Heart right ventricle (tissue), 16 donors: ENCODE results near the gene PRKAG3. TPM values are rescaled to one million over a fixed set of nuclear protein-coding genes. Genes with fewer than 3 reads are reported as not detected.

Experiments
- ATAC-seq, 8 donors: fragments of 200-7000 bp; cut with Tn5 transposase; one replicate each; pipeline ENCODE4 v1.9.1; 2020; ENCODE audit warnings: mild to moderate bottlenecking in 8 of 8, moderate library complexity in 8 of 8, moderate number of reproducible peaks in 1 of 8
- DNase-seq, 2 donors: peaks; one replicate each; pipeline ENCODE4 v3.0.0-alpha.2; 2020
- H3K27ac ChIP-seq, 10 donors: fragments of 200-600 bp; sonication (generic) in 2 of 10; one replicate each; pipeline versions ENCODE4 v1.5.0 to v1.8.0; 2020 to 2022; ENCODE audit warnings: mild to moderate bottlenecking in 3 of 10
- H3K27me3 ChIP-seq, 7 donors: fragments of 200-600 bp; one replicate each; pipeline ENCODE4 v1.8.0; 2021 to 2022; ENCODE audit warnings: mild to moderate bottlenecking in 2 of 7
- H3K36me3 ChIP-seq, 9 donors: fragments of 200-600 bp; sonication (generic) in 1 of 9; one replicate each; pipeline versions ENCODE4 v1.5.0 to v1.8.0; 2020 to 2022; ENCODE audit warnings: mild to moderate bottlenecking in 2 of 9
- H3K4me1 ChIP-seq, 9 donors: fragments of 200-600 bp; sonication (generic) in 1 of 9; one replicate each; pipeline versions ENCODE4 v1.5.0 to v1.8.0; 2020 to 2022; ENCODE audit warnings: mild to moderate bottlenecking in 4 of 9
- H3K4me3 ChIP-seq, 10 donors: fragments of 200-600 bp; sonication (generic) in 2 of 10; one replicate each; pipeline versions ENCODE4 v1.5.0 to v1.8.0; 2020 to 2022; ENCODE audit warnings: mild to moderate bottlenecking in 7 of 10, moderate library complexity in 2 of 10
- H3K9me3 ChIP-seq, 11 donors: fragments of 200-600 bp in 10 of 11; sonication (generic) in 2 of 11; one replicate each; pipeline versions ENCODE4 v1.5.0 to v1.8.0; 2013 to 2022; ENCODE audit warnings: mild to moderate bottlenecking in 2 of 11, control low read depth in 1 of 11, moderate library complexity in 1 of 11
- CTCF ChIP-seq, 9 donors: fragments of 200-600 bp; sonication (generic) in 2 of 9; IDR thresholded peaks; one replicate each; pipeline versions ENCODE4 v1.5.0 to v1.8.0; 2021 to 2022; ENCODE audit warnings: antibody characterized with exemption in 9 of 9, mild to moderate bottlenecking in 5 of 9, moderate library complexity in 1 of 9
- WGBS, 2 donors: extraction: QIAGEN DNeasy Blood & Tissue Kit; methylation state at CpG; one replicate each; pipeline ENCODE4 v1.1.7; 2013; ENCODE audit warnings: inconsistent platforms in 1 of 2; 5-methylcytosine and 5-hydroxymethylcytosine counted together
- intact Hi-C, 10 donors: fragments of 100-400 bp; cut with DNase I; formaldehyde crosslinking; loops; one replicate each; pipeline versions ENCODE4 v1.11.1 to v1.14.2; 2022
- polyA plus RNA-seq, 2 donors: library from polyadenylated mRNA; stranded (reverse); fragments of 200-250 nt; gene quantifications; one replicate each; pipeline ENCODE4 v1.2.3, GENCODE V29; 2013
- total RNA-seq, 10 donors: library from RNA; stranded (reverse); fragmentation: NEBNext Ultra II Directional in 3 of 10; extraction: Animal tissue kit (Norgen Biotek cat#: 25700) in 3 of 10; gene quantifications; one replicate each; pipeline versions ENCODE4 v1.2.1 to v1.2.4, GENCODE V29; 2021 to 2023
- donor health status: Arrhythmogenic right ventricular cardiomyopathy.
- donor health status: ischemic (EF 13 %, LVEDD 7.1; RV severe dilation, severe dysfunction).
- donor health status: healthy with polysubstance abuse.
- donor health status: DM: no; HTN: yes; CAD: no.
- donor health status: DM: no; HTN: no; CAD: no.
- donor health status: ischemic (EF 25% LVEDD 6.9; RV normal size, moderate dysfunction).
- donor health status: ischemic (EF 25% LVEDD 5.7; RV mildly dilated, moderate dysfunction).
- donor health status: healthy.
- donor health status: DM: yes; HTN: yes; CAD: no.
- donor health status: Ischemic cardiomyopathy.
- donor health status: ischemic (EF 35%, LVEDD 5.7; RV mildly dilated, moderate dysfunction).
- donor health status: nonischemic (EF 11% LVEDD 7.7; RV severe dilation, severe dysfunction).
- donor health status: DM: yes; HTN: yes; CAD: no.
- donor health status: PGD.
- donor health status: ischemic (EF 29% LVEDD 5.4; RV normal size, mild dysfunction).
- donor health status: nonischemic (EF 23%, LVEDD 6.1; RV moderate dilation, normal function).

PRKAG3 gene
- total and polyA plus RNA-seq, 12 donors = 0.03 to 0.19 (median 0.12) TPM; not detected in 8

- TF ChIP-seq CTCF (IDR thresholded peaks at IDR 0.05) = no peak
- peaks cover 0 to 15% (median 0%) of the 10 kb centered on the region in 11 donors for H3K9me3 ChIP-seq
- 42% methylated on average over 15 of the region's 15 CpGs for WGBS, 2 donors
- H3K4me3 ChIP-seq = peak overlapping the region; percentile 34 to 89 (median 73)
- H3K27ac ChIP-seq = peak overlapping the region; percentile 63 to 86 (median 84)
- H3K27me3 ChIP-seq = peaks cover 0 to 30% (median 0%) of the 10 kb centered on the region in 7 donors
- ATAC-seq (peak in 2 of 8 donors; percentile 3 to 16), DNase-seq (peak in 1 of 2 donors; percentile 16)
- H3K4me1 ChIP-seq = peaks cover 0 to 31% (median 10%) of the 10 kb centered on the region in 9 donors
- intact Hi-C loops = loop anchor here in 1 of 10 donors (10.0 kb wide), 1 partner anchor 66 kb away; the partner anchor contains the start of gene TTLL4
- H3K36me3 ChIP-seq = no peaks in the 10 kb centered on the region
These were observed 50.5 kb downstream of the PRKAG3 start for GRCh38 chr2:218780851-218781690.

DNA sequence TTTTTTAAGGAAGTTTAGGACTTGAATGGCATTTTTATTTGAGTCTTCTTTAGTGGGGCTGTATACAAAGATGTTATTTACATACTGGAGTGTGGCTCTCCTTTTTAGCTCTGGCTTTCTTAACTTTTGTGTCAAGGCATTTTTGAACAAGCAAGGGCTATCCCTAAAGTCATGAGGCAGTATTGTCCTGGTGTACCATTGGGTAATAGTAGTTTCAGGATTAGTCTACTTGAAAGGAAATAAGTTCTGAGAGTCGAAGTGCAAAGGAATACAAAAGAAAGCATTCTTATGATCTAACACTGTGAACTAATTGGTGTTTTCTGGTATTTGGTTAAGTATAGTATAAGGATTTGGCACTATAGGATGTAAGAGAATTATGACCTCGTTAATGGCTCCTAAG is 51.6 kb downstream of the PRKAG3 start:
- DNase-seq (no peak), ATAC-seq (no peak)
- Histone ChIP-seq H3K36me3 (no peaks in the 10 kb centered on the region), H3K27ac (no peak overlapping the region), H3K27me3 (peaks cover 0 to 30% (median 0%) of the 10 kb centered on the region in 7 donors), H3K4me3 (no peak overlapping the region), H3K4me1 (peaks cover 0 to 28% (median 10%) of the 10 kb centered on the region in 9 donors), H3K9me3 (peaks cover 0 to 15% (median 0%) of the 10 kb centered on the region in 11 donors)
- intact Hi-C loops = loop anchor here in 1 of 10 donors (10.0 kb wide), 1 partner anchor 65 kb away; the partner anchor contains the start of gene TTLL4
- no peak for TF ChIP-seq CTCF (IDR thresholded peaks at IDR 0.05)
- WGBS, 2 donors = 81 to 94% methylated on average over 2 of the region's 2 CpGs

DNA sequence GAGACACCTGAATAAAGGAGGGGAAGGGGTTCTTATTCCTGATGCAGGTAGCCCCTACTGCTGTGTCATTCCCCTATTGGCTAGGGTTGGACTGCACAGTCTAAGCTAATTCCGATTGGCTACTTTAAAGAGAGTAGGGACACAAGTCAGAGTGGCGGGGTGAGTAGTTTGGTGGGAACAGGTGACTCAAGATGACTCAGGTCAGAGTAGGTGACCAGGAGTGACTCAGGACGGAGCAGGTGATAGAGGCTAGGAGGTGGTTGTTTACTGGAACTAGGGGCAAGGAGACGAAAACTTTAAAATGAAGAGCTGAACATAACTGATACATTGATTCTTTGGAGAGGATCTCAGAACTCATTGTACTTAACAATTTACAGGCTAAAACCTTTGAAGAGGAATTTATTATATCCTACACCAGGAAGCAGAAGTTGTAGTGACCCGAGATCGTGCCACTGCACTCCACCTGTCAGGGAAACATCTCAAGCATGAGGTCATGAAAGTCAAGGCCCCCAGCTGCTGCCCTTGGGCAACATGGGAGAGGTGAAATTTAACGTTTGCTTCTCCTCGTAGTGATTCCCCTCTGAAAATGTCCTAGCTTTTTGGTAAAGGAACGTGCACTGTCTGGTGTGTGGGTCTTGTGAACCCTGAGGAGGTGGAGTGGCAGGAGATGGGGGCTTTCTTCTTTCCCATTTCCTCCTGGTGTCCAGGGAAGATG is 54.2 kb downstream of the PRKAG3 start:
- TF ChIP-seq CTCF (IDR thresholded peaks at IDR 0.05) = no peak
- Histone ChIP-seq H3K27ac (no peak overlapping the region), H3K27me3 (peaks cover 0 to 21% (median 0%) of the 10 kb centered on the region in 7 donors), H3K36me3 (no peaks in the 10 kb centered on the region), H3K4me1 (peaks cover 0 to 13% (median 10%) of the 10 kb centered on the region in 9 donors), H3K9me3 (peaks cover 0 to 15% (median 0%) of the 10 kb centered on the region in 11 donors), H3K4me3 (no peak overlapping the region)
- WGBS, 2 donors = 90 to 95% methylated on average over 9 of the region's 9 CpGs
- ATAC-seq (no peak), DNase-seq (no peak)
- intact Hi-C loops = no loop called here

DNA sequence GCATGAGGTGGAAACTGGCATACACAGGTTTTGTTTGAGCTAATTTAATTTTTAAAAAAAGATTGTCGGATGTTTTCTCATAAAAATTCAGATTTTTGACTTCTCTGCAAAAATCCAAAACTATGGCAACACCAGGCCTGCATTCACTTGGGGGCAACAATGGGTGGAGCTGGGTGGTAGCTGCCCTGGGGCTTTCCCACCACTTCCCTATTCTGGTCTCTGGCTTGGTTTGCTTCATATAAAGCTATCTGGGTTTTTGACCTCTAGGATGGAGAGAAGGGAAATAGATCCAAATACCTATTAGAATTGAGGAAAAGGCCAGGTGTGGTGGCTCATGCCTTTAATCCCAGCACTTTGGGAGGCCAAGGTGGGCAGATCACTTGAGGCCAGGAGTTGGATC is 55.1 kb downstream of the PRKAG3 start:
- Histone ChIP-seq H3K4me3 (no peak overlapping the region), H3K9me3 (peaks cover 0 to 15% (median 0%) of the 10 kb centered on the region in 11 donors), H3K4me1 (peaks cover 0 to 9% (median 6%) of the 10 kb centered on the region in 9 donors), H3K36me3 (no peaks in the 10 kb centered on the region), H3K27me3 (peaks cover 0 to 11% (median 0%) of the 10 kb centered on the region in 7 donors), H3K27ac (no peak overlapping the region)
- ATAC-seq = no peak
- intact Hi-C loops = no loop called here
- no peak for TF ChIP-seq CTCF (IDR thresholded peaks at IDR 0.05)
- no peak for DNase-seq
- WGBS, 2 donors = 100% methylated on average over 1 of the region's 1 CpG
